ENCODE data around the gene PCSK9.

DNA sequence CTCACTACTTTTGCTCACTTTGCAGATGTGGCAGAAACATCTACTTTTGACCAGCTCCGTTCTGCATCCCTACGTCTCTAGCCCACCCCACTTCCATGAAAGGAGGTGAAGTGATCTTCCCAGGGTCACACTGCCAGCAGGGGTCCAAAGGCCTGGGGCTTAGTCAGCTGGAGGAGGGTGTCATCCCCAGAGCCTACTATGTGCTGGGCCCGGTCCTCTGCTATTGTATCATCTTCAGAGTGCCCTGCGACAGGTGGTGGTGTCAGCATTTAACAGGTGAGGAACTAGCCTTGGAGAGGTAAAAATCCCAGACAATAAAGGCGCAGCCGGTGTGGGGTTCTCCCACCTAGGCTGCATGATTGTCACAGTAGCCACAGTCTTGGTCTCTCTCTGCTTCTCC is 46.2 kb upstream of the PCSK9 start:
- TF ChIP-seq, protein P1, sequence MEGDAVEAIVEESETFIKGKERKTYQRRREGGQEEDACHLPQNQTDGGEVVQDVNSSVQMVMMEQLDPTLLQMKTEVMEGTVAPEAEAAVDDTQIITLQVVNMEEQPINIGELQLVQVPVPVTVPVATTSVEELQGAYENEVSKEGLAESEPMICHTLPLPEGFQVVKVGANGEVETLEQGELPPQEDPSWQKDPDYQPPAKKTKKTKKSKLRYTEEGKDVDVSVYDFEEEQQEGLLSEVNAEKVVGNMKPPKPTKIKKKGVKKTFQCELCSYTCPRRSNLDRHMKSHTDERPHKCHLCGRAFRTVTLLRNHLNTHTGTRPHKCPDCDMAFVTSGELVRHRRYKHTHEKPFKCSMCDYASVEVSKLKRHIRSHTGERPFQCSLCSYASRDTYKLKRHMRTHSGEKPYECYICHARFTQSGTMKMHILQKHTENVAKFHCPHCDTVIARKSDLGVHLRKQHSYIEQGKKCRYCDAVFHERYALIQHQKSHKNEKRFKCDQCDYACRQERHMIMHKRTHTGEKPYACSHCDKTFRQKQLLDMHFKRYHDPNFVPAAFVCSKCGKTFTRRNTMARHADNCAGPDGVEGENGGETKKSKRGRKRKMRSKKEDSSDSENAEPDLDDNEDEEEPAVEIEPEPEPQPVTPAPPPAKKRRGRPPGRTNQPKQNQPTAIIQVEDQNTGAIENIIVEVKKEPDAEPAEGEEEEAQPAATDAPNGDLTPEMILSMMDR (IDR thresholded peaks at IDR 0.05; ENCODE audit: insufficient read depth, low read depth, low read length) = no peak
- TF ChIP-seq EZH2 (IDR thresholded peaks at IDR 0.05; ENCODE audit: insufficient read depth, low read length) = no peak
